ENCODE data around the gene PXDN.
"Not testable (repeated sequence)": the region's sequence is repeated elsewhere in the genome, so short reads cannot be mapped to it uniquely, and the experiment has no call there.

The PXDN gene

DNA sequence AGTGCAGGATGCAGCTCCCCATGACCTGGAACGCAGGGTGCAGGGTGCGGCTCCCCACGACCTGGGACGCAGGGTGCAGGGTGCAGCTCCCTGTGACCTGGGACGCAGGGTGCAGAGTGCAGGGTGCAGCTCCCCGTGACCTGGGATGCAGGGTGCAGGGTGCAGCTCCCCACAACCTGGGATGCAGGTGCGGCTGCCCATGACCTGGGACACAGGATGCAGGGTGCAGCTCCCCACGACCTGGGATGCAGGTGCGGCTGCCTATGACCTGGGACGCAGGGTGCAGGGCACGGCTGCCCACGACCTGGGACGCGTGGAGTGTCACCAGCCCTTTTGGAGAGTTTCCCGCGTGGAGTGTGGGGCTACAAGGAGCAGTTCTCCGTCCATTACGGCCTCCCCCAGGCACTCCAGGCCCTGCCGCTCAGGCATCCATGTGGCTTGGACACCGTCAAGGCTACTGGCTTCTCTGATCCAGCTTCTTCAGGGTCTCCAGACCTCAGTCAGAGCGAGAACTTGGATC, 38.7 kb downstream of the PXDN start:
- TF ChIP-seq, protein P1, sequence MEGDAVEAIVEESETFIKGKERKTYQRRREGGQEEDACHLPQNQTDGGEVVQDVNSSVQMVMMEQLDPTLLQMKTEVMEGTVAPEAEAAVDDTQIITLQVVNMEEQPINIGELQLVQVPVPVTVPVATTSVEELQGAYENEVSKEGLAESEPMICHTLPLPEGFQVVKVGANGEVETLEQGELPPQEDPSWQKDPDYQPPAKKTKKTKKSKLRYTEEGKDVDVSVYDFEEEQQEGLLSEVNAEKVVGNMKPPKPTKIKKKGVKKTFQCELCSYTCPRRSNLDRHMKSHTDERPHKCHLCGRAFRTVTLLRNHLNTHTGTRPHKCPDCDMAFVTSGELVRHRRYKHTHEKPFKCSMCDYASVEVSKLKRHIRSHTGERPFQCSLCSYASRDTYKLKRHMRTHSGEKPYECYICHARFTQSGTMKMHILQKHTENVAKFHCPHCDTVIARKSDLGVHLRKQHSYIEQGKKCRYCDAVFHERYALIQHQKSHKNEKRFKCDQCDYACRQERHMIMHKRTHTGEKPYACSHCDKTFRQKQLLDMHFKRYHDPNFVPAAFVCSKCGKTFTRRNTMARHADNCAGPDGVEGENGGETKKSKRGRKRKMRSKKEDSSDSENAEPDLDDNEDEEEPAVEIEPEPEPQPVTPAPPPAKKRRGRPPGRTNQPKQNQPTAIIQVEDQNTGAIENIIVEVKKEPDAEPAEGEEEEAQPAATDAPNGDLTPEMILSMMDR (conservative IDR thresholded peaks at IDR 0.05): no peak
- no peak for TF ChIP-seq ZFX (IDR thresholded peaks at IDR 0.05)

DNA sequence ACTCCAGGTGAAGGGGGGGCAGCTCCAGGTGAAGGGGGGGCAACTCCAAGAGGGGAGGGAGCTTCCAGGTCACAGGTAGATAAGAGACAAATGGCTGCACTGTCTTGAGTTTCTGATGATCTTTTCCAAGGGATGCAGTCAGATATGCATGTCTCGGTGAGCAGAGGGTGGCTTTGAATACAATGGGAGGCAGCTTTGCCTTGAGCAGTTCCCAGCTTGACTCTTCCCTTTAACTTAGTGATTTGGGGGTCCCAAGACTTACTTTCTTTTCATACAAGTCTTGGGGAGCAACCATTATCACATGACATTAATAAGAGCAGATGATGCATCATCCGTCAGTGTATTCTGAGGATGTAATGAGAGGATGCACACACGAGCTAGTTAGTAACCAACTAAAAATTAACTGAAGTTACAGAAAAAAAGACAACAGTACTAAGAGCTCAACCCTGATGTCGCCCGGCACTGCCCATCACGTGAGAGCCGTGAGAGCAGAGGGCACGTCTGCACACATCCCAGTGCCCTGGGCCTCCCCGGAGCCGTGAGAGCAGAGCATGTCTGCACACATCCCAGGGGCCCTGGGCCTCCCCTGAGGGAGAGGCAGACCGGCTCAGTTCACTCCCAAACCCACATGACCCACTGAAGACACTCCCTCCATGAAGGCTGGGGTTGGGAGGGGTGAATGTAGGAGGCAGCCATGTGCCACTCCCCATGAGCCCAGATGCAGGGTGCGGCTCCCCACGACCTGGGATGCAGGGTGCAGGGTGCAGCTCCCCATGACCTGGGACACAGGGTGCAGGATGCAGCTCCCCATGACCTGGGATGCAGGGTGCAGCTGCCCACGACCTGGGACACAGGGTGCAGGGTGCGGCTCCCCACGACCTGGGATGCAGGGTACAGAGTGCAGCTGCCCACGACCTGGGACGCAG, 39.4 kb downstream of the PXDN start:
- no peak overlapping the region for H3K27ac ChIP-seq
- TF ChIP-seq ZFX (IDR thresholded peaks at IDR 0.05): no peak
- TF ChIP-seq, protein P1 (conservative IDR thresholded peaks at IDR 0.05): no peak

More for the DNA sequence above, 38.7 kb downstream of the PXDN start:
- H3K27ac ChIP-seq: no peak overlapping the region

DNA sequence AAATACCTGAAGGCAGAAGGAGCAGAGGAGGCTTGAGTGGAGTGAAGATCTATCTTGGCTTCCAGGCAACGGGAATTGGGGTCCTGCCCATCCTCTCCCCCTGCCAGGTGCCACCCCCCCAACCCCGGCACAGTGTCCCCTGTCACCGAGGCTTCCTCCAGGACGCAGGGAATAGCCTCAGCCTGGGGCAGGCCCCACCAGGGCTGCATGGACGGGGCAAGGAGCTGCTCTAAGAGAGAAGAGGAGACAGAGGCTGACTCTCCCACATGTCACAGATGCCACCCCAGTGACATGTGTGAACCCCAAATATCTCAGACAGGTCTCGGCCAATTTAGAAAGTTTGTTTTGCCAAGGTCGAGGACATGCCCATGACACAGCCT, 42.1 kb downstream of the PXDN start:
- no peak for TF ChIP-seq ZFX (IDR thresholded peaks at IDR 0.05)
- TF ChIP-seq, protein P1 (conservative IDR thresholded peaks at IDR 0.05): no peak
- H3K27ac ChIP-seq: peak overlapping the region; percentile 39

DNA sequence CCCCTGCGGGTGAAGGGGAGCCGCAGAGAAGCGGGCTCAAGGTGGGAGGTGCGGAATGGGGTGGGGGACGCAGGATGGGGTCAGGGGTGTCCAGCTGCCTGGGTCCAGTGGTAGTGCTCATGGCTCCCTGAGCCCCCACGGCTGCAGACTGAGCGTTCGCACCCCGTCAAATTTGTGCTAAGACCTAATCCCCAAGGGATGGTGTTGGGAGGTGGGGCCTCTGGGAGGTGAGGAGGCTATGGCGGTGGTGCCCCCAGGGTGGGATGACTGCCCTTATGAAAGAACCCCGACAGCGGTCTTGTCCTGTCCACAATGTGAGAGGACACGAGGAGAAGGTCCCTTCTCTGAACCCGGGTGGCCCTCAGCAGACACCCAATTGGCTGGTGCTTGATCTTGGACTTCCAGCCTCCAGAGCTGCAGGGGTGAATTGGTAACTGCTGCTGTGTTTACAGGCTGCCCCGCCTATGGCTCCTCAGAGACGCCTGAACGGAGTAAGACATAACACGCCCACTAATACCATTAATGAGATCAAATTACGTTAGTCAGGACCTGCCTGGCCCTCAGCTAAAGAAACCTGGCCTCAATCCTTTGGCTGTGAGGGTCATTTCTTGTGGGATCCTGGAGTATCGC, 42.6 kb downstream of the PXDN start:
- H3K27ac ChIP-seq: peak overlapping the region; percentile 39
- TF ChIP-seq, protein P1 (conservative IDR thresholded peaks at IDR 0.05): no peak
- no peak for TF ChIP-seq ZFX (IDR thresholded peaks at IDR 0.05)

DNA sequence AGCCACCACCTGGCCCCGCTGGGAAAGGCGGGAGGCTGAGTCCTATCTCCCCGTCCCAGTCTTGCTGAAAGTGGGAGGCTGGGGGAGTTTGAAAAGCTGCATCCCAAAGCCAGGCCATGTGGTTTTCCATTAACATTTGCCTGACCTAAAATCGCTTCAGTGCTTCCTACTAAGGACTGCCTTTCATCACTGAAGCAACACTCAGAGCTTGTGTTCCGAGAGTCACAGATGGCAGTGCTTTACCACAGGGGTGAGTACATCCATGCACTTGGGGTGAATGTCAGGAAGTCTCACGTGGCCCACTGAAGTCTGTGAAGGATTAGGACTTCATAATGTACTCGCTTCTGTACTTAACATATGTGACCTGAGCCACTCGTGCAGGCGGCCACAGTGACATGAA, 43.3 kb downstream of the PXDN start:
- no peak overlapping the region for H3K27ac ChIP-seq
- TF ChIP-seq, protein P1 (conservative IDR thresholded peaks at IDR 0.05): no peak
- TF ChIP-seq ZFX (IDR thresholded peaks at IDR 0.05): no peak

DNA sequence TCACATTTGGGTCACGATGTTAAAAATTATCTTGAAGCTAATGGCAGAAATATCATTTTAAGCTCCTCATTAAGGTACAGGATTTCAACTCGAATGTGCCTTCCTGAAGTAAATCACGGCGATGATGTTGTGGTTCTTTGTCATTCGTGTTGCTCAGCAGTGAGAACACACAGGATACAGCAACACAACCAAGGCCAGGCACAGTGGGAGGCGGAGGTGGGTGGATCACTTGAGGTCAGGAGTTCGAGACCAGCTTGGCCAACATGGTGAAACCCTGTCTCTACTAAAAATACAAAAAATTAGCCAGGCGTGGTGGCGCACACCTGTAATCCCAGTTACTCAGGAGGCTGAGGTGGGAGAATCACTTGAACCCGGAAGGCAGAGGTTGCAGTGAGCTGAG, 43.9 kb downstream of the PXDN start:
- not testable (repeated sequence) for H3K27ac ChIP-seq

DNA sequence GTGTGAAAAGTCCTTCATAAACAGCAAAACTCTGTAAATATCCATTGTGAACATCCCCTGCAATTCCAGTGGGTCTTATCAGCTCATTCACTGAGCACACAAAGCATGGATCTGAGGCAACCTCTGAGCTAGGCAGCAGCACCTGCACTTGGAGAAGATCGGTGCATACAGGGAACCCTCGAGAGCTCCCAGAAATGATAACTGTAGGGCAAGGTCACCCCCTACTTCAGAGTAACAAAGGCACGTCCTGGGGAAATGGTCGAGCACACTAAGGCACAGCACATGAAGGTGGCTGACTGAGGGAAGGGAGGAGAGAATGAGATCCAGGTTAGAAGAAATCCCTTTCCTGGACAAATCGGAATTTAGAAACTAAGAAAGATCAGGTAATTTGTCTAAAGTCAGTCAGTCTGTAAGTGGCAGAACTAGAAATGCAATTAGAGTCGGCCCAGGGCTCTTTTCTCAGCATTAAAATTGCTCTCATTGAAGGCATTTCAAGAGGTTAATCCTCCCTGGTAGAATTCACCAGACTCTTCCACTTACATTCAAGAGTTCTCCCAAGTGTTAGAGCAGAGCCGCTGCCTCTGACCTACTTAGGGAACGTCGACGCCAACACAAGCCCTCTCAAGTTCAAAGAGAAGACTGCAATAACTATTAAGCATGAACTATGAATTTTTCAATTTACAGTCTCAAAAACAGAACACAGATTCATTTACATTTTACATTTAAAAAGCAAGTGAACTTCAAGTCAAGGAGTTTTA, 45.9 kb downstream of the PXDN start:
- H3K27ac ChIP-seq: no peak overlapping the region
- TF ChIP-seq, protein P1 (conservative IDR thresholded peaks at IDR 0.05): no peak
- TF ChIP-seq ZFX (IDR thresholded peaks at IDR 0.05): no peak

All from C4-2B (cell line).